ENCODE results near the gene CD300A.
"Not testable (repeated sequence)": the region's sequence is repeated elsewhere in the genome, so short reads cannot be mapped to it uniquely, and the experiment has no call there.

The CD300A gene

GRCh38 chr17:74485841-74486240, 19.4 kb downstream of the CD300A start:
- no peak for DNase-seq

- DNase-seq = not testable (repeated sequence)
Observed at GRCh38 chr17:74488276-74488675, 21.8 kb downstream of the CD300A start.

- no peak for DNase-seq
Observed at GRCh38 chr17:74490716-74491115, 24.3 kb downstream of the CD300A start.

- DNase-seq = no peak
Observed at GRCh38 chr17:74491626-74492025, 25.2 kb downstream of the CD300A start.

- peak; percentile 78 for DNase-seq
Observed at GRCh38 chr17:74493331-74493833, 26.9 kb downstream of the CD300A start.

GRCh38 chr17:74497471-74497870, 31.0 kb downstream of the CD300A start:
- no peak for DNase-seq

GRCh38 chr17:74499992-74500391, 33.6 kb downstream of the CD300A start:
- DNase-seq = no peak

- no peak for DNase-seq
Observed at GRCh38 chr17:74502861-74503260, 36.4 kb downstream of the CD300A start.

- not testable (repeated sequence) for DNase-seq
Observed at GRCh38 chr17:74503949-74504348, 37.5 kb downstream of the CD300A start.

GRCh38 chr17:74508156-74508555, 41.7 kb downstream of the CD300A start:
- no peak for DNase-seq

GRCh38 chr17:74512036-74512435, 45.6 kb downstream of the CD300A start:
- no peak for DNase-seq

GRCh38 chr17:74512624-74513091, 46.2 kb downstream of the CD300A start:
- DNase-seq = peak; percentile 16

- DNase-seq = peak; percentile 41
Observed at GRCh38 chr17:74513987-74514631, 47.7 kb downstream of the CD300A start.

GRCh38 chr17:74514632-74515334, 48.3 kb downstream of the CD300A start:
- DNase-seq = no peak

GRCh38 chr17:74515941-74516340, 49.5 kb downstream of the CD300A start:
- DNase-seq = no peak

- no peak for DNase-seq
Observed at GRCh38 chr17:74516561-74517328, 50.3 kb downstream of the CD300A start.

- DNase-seq = not testable (repeated sequence)
Observed at GRCh38 chr17:74518413-74518981, 52.1 kb downstream of the CD300A start.

GRCh38 chr17:74520016-74520434, 53.6 kb downstream of the CD300A start:
- DNase-seq = peak; percentile 10

- DNase-seq = no peak
Observed at GRCh38 chr17:74520790-74521480, 54.5 kb downstream of the CD300A start.

GRCh38 chr17:74521701-74522201, 55.3 kb downstream of the CD300A start:
- peak; percentile 16 for DNase-seq

GRCh38 chr17:74522381-74523105, 56.1 kb downstream of the CD300A start:
- DNase-seq = no peak

Data from CD4-positive, alpha-beta T cell treated with Interleukin-12 subunit alpha and Interleukin-12 subunit beta, for 1 hour (primary cell).